Stimulated activated memory B cell treated with anti-CD40 and anti-IgM and Interleukin-4, amounts not matched to agents 10 μg/mL and 1 μg/mL and 100 μg/mL, for 72 hours (primary cell): ENCODE results near the gene PYGB.
"Not testable (repeated sequence)": the region's sequence is repeated elsewhere in the genome, so short reads cannot be mapped to it uniquely, and the experiment has no call there.

ENCODE experiments used
- ATAC-seq: fragments of 150-1000 bp; cut with Tn5 transposase; 2 replicates; pipeline ENCODE4 v1.10.0; 2021
- H3K27ac Mint-ChIP-seq: one replicate; pipeline ENCODE4 v1.8.0; 2022; ENCODE audit warnings: mild to moderate bottlenecking, mixed read lengths
- H3K27me3 Mint-ChIP-seq: one replicate; pipeline ENCODE4 v1.8.0; 2022; ENCODE audit warnings: mixed read lengths
- H3K36me3 Mint-ChIP-seq: one replicate; pipeline ENCODE4 v1.8.0; 2022; ENCODE audit warnings: mixed read lengths
- H3K4me1 Mint-ChIP-seq: one replicate; pipeline ENCODE4 v1.8.0; 2022; ENCODE audit warnings: mixed read lengths
- H3K4me3 Mint-ChIP-seq: one replicate; pipeline ENCODE4 v1.8.0; 2022; ENCODE audit warnings: mild to moderate bottlenecking, moderate library complexity, mixed read lengths
- H3K9me3 Mint-ChIP-seq: one replicate; pipeline ENCODE4 v1.8.0; 2022; ENCODE audit warnings: mixed read lengths

PYGB gene

DNA sequence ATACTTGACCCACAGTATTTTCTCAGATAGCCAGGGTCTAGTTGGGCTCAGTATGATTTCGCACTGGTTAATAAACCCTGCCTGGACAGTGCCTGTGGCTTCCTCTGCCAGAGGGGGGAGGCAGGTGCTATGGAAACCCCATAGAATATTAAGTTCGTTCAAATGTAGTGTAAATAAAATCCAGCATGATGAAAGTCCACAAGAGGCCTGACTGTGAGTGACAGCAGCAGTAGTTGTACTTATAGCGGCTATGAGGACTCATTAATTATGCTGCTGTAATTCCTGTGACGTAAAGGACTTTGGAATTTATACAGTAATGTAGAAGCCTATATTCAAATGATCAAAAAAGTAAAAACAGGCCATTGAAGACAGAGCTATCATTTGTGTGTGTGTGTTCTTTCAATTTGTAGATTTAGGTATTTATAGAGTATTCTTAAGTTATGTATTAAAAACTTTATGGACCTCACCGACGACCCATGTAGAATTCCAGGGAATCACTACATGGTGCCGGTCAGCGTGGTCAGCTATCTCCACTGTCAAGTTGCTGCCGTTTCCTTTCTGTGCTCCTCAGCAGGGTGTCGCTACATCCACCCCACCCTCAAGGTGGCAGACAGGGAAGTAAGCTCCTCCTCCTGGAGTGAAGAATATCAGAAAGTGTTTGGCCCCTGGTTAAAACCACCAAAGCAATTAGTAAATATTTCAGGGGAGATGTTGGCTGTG lies 10.0 kb downstream of the PYGB start:
- ATAC-seq, result no peak
- H3K9me3 Mint-ChIP-seq, result no peaks in the 10 kb centered on the region
- no peak overlapping the region for H3K4me3 Mint-ChIP-seq
- no peaks in the 10 kb centered on the region for H3K27me3 Mint-ChIP-seq
- H3K4me1 Mint-ChIP-seq, result peaks cover 6% of the 10 kb centered on the region
- H3K36me3 Mint-ChIP-seq, result peaks cover 36% of the 10 kb centered on the region
- no peak overlapping the region for H3K27ac Mint-ChIP-seq

- peaks cover 6% of the 10 kb centered on the region for H3K4me1 Mint-ChIP-seq
- H3K36me3 Mint-ChIP-seq, result peaks cover 36% of the 10 kb centered on the region
- H3K27ac Mint-ChIP-seq, result no peak overlapping the region
- H3K9me3 Mint-ChIP-seq, result no peaks in the 10 kb centered on the region
- H3K27me3 Mint-ChIP-seq, result no peaks in the 10 kb centered on the region
- no peak for ATAC-seq
- no peak overlapping the region for H3K4me3 Mint-ChIP-seq
These were observed 10.6 kb downstream of the PYGB start for GRCh38 chr20:25258476-25258805.

GRCh38 chr20:25258828-25259227 lies 10.9 kb downstream of the PYGB start:
- no peak for ATAC-seq
- Mint-ChIP-seq H3K27me3 (no peaks in the 10 kb centered on the region), H3K36me3 (peaks cover 36% of the 10 kb centered on the region), H3K27ac (no peak overlapping the region), H3K4me3 (no peak overlapping the region), H3K9me3 (no peaks in the 10 kb centered on the region), H3K4me1 (peaks cover 6% of the 10 kb centered on the region)

DNA sequence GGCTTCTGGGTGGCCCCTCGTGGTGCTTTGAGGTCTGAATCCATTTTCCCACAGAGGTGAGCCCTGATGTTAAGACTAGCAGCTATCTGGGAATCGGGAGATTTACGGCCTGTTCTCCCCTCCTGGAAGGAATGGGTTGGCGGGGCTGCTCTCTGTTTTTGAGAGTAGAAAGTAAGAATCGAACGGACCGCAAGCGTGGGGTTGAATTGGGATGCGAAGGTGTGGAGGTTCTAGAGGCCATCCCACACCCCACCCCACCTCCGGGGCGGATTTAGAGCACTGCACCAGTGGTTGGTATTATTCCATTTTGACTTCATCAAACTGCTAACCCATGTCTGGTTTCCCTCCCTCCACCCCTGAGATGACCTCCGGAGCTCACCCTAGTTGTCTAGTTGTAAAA lies 11.5 kb downstream of the PYGB start:
- no peak for ATAC-seq
- Mint-ChIP-seq H3K4me1 (peaks cover 6% of the 10 kb centered on the region), H3K27ac (no peak overlapping the region), H3K27me3 (no peaks in the 10 kb centered on the region), H3K4me3 (no peak overlapping the region), H3K9me3 (no peaks in the 10 kb centered on the region), H3K36me3 (peaks cover 40% of the 10 kb centered on the region)

DNA sequence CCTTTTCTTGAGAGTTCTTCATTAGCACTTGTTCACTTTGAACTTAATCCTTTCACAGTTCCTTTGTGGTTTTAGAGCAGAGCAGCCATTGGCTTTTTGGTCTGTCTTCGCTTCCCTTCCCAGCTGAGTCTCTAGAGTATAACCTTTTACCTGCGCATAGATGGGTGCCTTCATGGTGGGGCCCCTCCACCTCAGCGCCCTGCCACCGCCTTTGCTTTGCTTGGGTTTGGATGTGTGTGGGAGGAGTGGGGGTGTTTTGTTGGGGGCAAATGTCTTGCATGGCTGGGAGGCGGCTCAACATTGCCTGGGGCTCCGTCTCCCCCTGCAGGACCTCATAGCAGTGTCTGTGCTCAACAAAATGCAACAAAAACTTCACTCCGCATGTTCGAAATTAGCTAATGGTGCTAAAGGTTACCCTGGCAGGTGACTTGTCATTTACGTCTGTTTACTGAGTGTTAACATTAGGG lies 11.9 kb downstream of the PYGB start:
- Mint-ChIP-seq H3K4me3 (no peak overlapping the region), H3K4me1 (peaks cover 6% of the 10 kb centered on the region), H3K27ac (no peak overlapping the region), H3K9me3 (no peaks in the 10 kb centered on the region), H3K27me3 (no peaks in the 10 kb centered on the region), H3K36me3 (peaks cover 42% of the 10 kb centered on the region)
- ATAC-seq, result no peak

DNA sequence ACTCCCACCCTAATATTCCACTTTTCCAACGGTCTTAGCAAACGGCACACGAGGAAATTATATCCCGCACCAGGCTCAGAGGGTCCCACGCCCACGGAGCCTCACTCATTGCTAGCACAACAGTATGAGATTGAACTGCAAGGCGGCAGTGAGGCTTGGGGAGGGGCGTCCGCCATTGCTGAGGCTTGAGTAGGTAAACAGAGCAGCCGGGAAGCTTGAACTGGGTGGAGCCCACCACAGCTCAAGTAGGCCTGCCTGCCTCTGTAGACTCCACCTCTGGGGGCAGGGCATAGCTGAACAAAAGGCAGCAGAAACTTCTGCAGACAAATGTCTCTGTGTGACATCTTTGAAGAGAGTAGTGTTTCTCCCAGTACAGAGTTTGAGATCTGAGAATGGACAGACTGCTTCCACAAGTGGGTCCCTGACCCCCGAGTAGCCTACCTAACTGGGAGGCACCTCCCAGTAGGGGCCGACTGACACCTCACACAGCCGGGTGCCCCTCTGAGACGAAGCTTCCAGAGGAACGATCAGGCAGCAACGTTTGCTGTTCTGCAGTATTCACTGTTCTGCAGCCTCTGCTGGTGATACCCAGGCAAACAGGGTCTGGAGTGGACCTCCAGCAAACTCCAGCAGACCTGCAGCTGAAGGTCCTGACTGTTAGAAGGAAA lies 13.0 kb downstream of the PYGB start:
- H3K4me1 Mint-ChIP-seq, H3K27ac Mint-ChIP-seq: not testable (repeated sequence)

DNA sequence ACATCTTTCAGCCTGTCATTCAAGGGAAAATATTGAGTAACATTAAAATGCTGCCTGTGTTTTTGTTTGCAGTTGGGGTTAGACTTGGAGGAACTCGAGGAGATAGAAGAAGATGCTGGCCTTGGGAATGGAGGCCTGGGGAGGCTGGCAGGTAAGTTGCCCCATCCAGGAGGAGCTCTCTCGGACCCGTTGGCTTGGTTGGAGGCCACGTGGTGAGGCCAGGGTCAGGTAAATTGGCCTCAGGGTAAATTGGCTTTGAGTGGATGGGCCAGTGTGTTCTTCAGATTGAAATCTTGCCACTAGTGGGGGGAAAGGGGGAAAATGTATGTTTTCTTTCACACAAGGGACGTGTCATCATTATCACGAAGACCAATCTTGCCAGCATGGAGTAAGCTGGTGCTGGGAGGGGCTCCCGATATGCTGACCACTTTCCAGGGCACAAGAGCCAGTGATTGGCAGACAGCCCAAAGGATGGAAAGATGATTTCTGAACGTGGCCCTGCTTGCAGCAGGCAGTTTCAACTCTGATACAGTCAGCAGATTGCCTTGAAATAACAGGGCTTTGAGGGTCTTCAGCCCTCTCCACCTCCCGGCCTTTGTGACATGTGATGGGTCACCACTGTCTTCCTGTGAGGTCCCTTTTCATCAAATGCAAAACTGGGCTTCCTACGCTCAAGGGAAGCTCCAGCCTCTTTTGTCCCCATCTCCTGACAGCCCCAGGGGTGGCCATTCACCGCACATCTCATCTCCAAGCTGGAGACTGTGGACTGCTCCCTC lies 21.4 kb downstream of the PYGB start:
- Mint-ChIP-seq H3K9me3 (no peaks in the 10 kb centered on the region), H3K4me3 (no peak overlapping the region), H3K36me3 (peaks cover 48% of the 10 kb centered on the region), H3K27ac (no peak overlapping the region), H3K4me1 (no peaks in the 10 kb centered on the region), H3K27me3 (no peaks in the 10 kb centered on the region)
- no peak for ATAC-seq

More for the DNA sequence above, 13.0 kb downstream of the PYGB start:
- peaks cover 42% of the 10 kb centered on the region for H3K36me3 Mint-ChIP-seq
- not testable (repeated sequence) for H3K9me3 Mint-ChIP-seq, ATAC-seq, H3K4me3 Mint-ChIP-seq, H3K27me3 Mint-ChIP-seq

DNA sequence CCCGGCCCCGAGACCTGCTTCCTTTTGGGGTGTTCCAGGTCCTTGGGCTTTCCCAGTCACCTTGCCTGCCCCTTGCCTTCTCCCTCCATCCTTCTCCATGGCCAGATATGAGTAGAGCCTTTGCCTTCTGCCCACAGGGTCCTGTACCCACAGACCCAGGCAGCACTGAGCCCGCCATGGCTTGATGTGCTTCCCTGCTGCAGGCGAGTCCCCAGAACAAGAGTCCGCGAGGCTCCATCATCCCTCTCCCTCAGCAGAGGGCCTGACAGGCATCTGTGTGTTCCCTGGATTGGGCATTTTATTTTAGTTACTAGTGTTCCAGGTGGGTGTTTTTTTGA lies 21.9 kb downstream of the PYGB start:
- Mint-ChIP-seq H3K4me3 (no peak overlapping the region), H3K9me3 (no peaks in the 10 kb centered on the region)

DNA sequence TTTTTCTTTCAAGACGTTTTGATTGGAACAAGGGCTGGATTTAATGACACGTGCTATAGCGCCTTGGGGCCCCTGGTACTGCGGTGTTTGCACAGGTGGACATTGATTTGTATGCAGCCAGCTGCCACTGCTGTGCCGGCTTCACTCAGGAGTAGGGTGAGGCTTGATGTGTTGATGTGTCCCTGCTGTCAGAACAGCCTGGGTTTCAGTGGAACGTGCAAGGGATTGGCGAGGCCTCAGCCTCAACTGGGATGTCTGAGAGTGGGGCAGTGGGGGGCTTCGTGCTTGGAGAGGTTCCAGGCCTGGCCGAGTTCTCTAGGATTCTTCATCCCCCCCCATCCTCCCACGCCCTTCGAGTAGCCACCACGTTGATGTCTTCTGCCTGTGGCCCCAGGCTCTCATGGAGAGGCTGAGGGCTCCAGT lies 23.0 kb downstream of the PYGB start:
- Mint-ChIP-seq H3K27me3 (no peaks in the 10 kb centered on the region), H3K27ac (no peak overlapping the region), H3K9me3 (no peaks in the 10 kb centered on the region), H3K36me3 (peaks cover 57% of the 10 kb centered on the region), H3K4me3 (no peak overlapping the region), H3K4me1 (no peaks in the 10 kb centered on the region)
- ATAC-seq, result no peak

More for the DNA sequence above, 21.9 kb downstream of the PYGB start:
- H3K27me3 Mint-ChIP-seq, result no peaks in the 10 kb centered on the region
- no peaks in the 10 kb centered on the region for H3K4me1 Mint-ChIP-seq
- no peak for ATAC-seq
- H3K36me3 Mint-ChIP-seq, result peaks cover 48% of the 10 kb centered on the region
- no peak overlapping the region for H3K27ac Mint-ChIP-seq

GRCh38 chr20:25271486-25272222 lies 23.8 kb downstream of the PYGB start:
- H3K9me3 Mint-ChIP-seq, result no peaks in the 10 kb centered on the region
- ATAC-seq, result no peak
- H3K4me3 Mint-ChIP-seq, result no peak overlapping the region
- peaks cover 64% of the 10 kb centered on the region for H3K36me3 Mint-ChIP-seq
- no peaks in the 10 kb centered on the region for H3K27me3 Mint-ChIP-seq
- no peaks in the 10 kb centered on the region for H3K4me1 Mint-ChIP-seq
- H3K27ac Mint-ChIP-seq, result no peak overlapping the region

DNA sequence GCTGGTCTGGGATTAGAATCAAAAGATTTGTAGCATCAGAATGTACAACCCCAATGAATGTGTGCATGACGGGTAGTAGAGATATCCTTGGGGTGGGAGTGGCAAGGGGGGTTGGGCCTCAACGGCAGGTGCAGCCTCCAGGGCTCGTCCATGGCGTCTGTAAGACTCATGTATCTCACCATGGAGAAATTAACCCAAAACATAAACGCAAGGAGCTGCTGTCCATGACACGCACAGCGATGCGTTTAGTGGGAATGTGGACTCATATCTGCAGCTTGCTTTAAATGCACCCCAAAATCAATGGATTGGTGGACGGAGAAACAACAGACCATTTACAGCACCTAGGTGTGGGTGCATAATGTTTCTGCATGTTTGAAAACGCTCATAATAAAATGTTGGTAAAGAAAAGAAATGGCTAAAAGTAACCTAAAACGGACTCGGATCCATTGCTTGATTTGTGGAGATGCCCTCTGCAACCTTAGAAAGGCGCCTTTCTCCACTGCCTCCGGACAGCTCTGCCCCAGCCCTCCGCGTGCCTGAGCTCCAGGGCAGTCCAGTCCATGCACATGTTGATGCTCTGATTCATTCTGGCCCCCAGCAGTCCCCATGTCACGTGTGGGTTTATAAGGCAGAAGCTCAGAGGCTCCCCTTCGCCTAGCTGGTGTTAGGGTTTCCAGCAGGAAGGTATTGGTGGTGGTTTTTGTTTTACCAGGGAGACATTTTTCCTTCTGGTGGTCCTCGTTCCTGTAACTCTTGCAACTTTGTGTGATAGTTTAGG lies 24.5 kb downstream of the PYGB start:
- no peaks in the 10 kb centered on the region for H3K4me1 Mint-ChIP-seq
- no peak overlapping the region for H3K27ac Mint-ChIP-seq
- ATAC-seq, result no peak
- H3K9me3 Mint-ChIP-seq, result no peaks in the 10 kb centered on the region
- H3K27me3 Mint-ChIP-seq, result no peaks in the 10 kb centered on the region
- H3K36me3 Mint-ChIP-seq, result peaks cover 68% of the 10 kb centered on the region
- no peak overlapping the region for H3K4me3 Mint-ChIP-seq

GRCh38 chr20:25273046-25273445 lies 25.2 kb downstream of the PYGB start:
- no peak overlapping the region for H3K4me3 Mint-ChIP-seq
- ATAC-seq, result no peak
- no peaks in the 10 kb centered on the region for H3K4me1 Mint-ChIP-seq
- peaks cover 68% of the 10 kb centered on the region for H3K36me3 Mint-ChIP-seq
- H3K27me3 Mint-ChIP-seq, result no peaks in the 10 kb centered on the region
- H3K9me3 Mint-ChIP-seq, result no peaks in the 10 kb centered on the region
- H3K27ac Mint-ChIP-seq, result no peak overlapping the region

DNA sequence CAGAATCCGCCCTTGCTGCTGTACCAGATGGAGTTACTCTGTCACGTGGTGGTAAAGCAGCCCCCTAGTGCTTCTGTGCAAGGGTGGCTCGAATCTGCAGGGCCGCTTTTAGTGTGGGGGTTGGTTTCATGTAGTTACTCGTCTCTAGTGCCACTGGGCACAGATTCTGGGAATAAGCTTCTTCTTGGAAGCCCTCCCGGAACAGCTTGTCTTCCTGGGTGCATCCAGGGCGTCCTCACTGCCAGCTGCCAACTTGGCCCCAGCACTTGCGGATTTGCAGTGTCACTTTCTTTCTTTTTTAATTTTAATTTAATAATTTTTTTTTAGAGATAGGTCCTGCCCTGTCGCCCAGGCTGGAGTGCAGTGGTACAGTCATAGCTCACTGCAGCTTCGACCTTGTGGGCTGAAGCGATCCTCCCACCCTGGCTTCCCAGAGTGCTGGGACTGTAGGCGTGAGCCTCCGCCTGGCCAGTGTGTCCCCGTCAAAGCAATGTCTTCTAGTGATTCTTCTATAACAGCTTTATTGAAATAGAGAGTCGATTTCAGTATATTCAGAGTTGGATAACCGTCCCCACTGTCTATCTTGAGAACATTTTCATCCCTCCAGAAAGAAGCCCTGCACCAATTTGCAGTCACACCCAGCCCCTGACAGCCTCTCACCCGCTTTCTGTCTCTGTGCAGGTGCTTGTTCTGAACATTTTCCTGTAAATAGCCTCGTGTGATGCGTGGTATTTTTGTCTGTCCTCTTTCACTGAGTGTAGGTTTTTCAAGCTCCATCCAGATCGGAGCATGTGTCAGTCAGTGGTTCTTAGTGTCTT lies 25.9 kb downstream of the PYGB start:
- H3K27ac Mint-ChIP-seq, result no peak overlapping the region
- peaks cover 68% of the 10 kb centered on the region for H3K36me3 Mint-ChIP-seq
- no peaks in the 10 kb centered on the region for H3K27me3 Mint-ChIP-seq
- H3K4me1 Mint-ChIP-seq, result no peaks in the 10 kb centered on the region
- no peak for ATAC-seq
- H3K4me3 Mint-ChIP-seq, result no peak overlapping the region
- H3K9me3 Mint-ChIP-seq, result no peaks in the 10 kb centered on the region

DNA sequence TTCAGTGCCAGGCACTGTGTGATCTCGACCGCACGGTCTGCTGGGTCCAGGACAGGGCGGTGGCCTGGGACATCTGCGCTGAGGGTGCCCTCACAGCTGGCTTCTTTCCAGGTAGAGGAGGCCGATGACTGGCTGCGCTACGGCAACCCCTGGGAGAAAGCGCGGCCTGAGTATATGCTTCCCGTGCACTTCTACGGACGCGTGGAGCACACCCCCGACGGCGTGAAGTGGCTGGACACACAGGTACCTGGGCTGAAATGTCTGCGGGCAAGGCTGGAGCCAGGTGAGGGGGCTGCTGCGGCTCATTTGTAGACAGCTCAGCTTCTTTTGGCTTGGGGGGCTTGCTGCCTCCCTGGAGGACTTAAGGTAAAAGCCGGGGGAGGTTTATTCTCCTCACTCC lies 26.6 kb downstream of the PYGB start:
- H3K27ac Mint-ChIP-seq, result no peak overlapping the region

More for the DNA sequence above, 26.6 kb downstream of the PYGB start:
- no peak for ATAC-seq
- Mint-ChIP-seq H3K4me1 (no peaks in the 10 kb centered on the region), H3K36me3 (peaks cover 68% of the 10 kb centered on the region), H3K9me3 (no peaks in the 10 kb centered on the region), H3K4me3 (no peak overlapping the region), H3K27me3 (no peaks in the 10 kb centered on the region)
